ENCODE measurements around the gene TLE3. TPM values are rescaled to one million over a fixed set of nuclear protein-coding genes. Genes with fewer than 3 reads are reported as not detected.
A peak's percentile ranks its signal among the peaks of the same experiment; 100 is the strongest.

TLE3 gene
- total and polyA plus RNA-seq, 2 of the 13 experiments (the other 11 are each of a cell fraction or from before 2014, with no cell fraction given): 11.9 to 13.8 TPM

GRCh38 chr15:70020229-70020628, 77.5 kb downstream of the TLE3 start:
- H3K9me3 ChIP-seq (ENCODE audit: low read length): no peaks in the 10 kb centered on the region
- ChIA-PET CTCF (ENCODE audit: low intra/inter-chr PET ratio, low total read pairs) (no interaction called here), POLR2A (no interaction called here)
- in situ Hi-C loops (cut with HindIII; ENCODE audit: extremely low pct_ligation_motif_present, low pct_unique_long_range_greater_than_20kb): no loop called here
- TF ChIP-seq, protein P1, sequence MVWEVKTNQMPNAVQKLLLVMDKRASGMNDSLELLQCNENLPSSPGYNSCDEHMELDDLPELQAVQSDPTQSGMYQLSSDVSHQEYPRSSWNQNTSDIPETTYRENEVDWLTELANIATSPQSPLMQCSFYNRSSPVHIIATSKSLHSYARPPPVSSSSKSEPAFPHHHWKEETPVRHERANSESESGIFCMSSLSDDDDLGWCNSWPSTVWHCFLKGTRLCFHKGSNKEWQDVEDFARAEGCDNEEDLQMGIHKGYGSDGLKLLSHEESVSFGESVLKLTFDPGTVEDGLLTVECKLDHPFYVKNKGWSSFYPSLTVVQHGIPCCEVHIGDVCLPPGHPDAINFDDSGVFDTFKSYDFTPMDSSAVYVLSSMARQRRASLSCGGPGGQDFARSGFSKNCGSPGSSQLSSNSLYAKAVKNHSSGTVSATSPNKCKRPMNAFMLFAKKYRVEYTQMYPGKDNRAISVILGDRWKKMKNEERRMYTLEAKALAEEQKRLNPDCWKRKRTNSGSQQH (CRISPR knock-in tag; IDR thresholded peaks at IDR 0.05; ENCODE audit: low read depth): no peak
- peak; percentile 53; the same call in 1 of the 2 replicates for TF ChIP-seq ZNF768 (CRISPR knock-in tag; IDR thresholded peaks at IDR 0.05)
- no peak overlapping the region for H3K4me3 ChIP-seq (replicated peaks in 1 of 3; ENCODE audit: insufficient read depth in 1 of 3, low read depth in 2 of 3, low read length in 3 of 3)
- ATAC-seq (no peak), DNase-seq (ENCODE audit: low spot score) (no peak), FAIRE-seq (no peak)
- intact Hi-C loops (cut with micrococcal nuclease; ENCODE audit: unreplicated experiment): no loop called here
- WGBS (ENCODE audit: low lambda C conversion rate): under 1% methylated on average over 5 of the region's 5 CpGs
- peaks cover 6 to 60% of the 10 kb centered on the region in 2 experiments for H3K27me3 ChIP-seq (ENCODE audit: control insufficient read depth in 1 of 2, insufficient read depth in 2 of 2, low read length in 2 of 2)
- H3K4me1 ChIP-seq (ENCODE audit: insufficient read depth, low read length): no peaks in the 10 kb centered on the region
- no peak overlapping the region for H3K9ac ChIP-seq (ENCODE audit: insufficient read depth, low read depth, low read length)
- no peak overlapping the region for H3K4me2 ChIP-seq (ENCODE audit: low read depth, low read length)
- H3K27ac ChIP-seq (ENCODE audit: extremely low read length, insufficient read depth, low read length): no peak overlapping the region
- H4K20me1 ChIP-seq (ENCODE audit: insufficient read depth, low read length): no peaks in the 10 kb centered on the region
- H2AFZ ChIP-seq (ENCODE audit: low read length): no peak overlapping the region
- H3K36me3 ChIP-seq (replicated peaks in 1 of 2; ENCODE audit: control insufficient read depth in 1 of 2, insufficient read depth in 2 of 2, low read length in 2 of 2): no peaks in the 10 kb centered on the region
- H3K79me2 ChIP-seq (ENCODE audit: insufficient read depth, low read length): no peaks in the 10 kb centered on the region
- no TSS peak for BruUV-seq (replicated peaks)

DNA sequence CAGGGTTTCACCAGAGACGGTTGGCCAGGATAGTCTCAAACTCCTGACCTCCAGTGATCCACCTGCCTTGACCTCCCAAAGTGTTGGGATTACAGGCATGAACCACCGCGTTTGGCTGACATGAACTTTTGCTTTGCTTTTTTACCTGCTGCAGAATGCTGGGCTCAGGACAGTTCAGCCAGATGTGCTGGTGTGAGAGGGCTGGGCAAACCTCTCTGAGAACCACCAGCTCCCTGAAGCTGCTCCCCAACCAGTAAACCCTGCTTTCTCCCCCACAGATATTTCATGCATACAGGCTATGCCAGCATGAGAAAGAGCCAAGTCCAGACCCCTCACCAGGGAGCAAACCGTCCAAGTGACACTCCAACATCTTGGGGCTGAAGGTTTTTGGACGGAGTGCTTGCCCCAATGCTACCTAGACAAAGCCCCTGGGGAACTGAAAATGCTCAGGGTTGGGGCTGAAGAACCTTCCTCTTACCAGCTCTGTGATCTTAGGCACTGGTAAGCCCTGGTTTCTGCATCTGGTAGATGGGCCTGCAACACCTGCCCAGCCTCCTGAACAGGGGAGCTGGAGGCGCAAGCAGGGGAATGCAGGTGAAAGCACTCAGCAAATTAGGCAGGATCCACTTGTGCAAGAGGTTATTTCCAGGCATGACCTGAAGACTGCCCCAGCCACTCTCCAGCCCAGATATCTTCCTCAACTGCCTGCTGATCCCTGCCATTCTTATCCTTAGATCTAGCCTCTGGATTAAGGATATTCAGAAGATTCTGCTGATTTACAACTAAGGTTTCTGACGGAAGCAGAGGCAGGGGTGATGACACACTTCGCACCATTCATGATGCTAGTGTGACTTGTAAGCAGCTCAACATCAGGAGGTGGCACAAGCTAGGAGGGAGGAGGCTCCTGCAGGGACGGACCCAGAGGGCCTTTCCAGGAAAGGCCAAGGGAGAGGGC, 78.8 kb downstream of the TLE3 start:
- ATAC-seq: no peak
- in situ Hi-C loops (cut with HindIII; ENCODE audit: extremely low pct_ligation_motif_present, low pct_unique_long_range_greater_than_20kb): no loop called here
- no TSS peak for BruUV-seq (replicated peaks)
- no peak for FAIRE-seq
- H3K4me3 ChIP-seq (replicated peaks in 1 of 3; ENCODE audit: insufficient read depth in 1 of 3, low read depth in 2 of 3, low read length in 3 of 3): no peak overlapping the region
- H4K20me1 ChIP-seq (ENCODE audit: insufficient read depth, low read length): no peaks in the 10 kb centered on the region
- ChIA-PET POLR2A (no interaction called here), CTCF (ENCODE audit: low intra/inter-chr PET ratio, low total read pairs) (no interaction called here)
- H3K27me3 ChIP-seq (ENCODE audit: control insufficient read depth in 1 of 2, insufficient read depth in 2 of 2, low read length in 2 of 2): peaks cover 9 to 61% of the 10 kb centered on the region in 2 experiments
- H3K27ac ChIP-seq (ENCODE audit: extremely low read length, insufficient read depth, low read length): no peak overlapping the region
- no peak for DNase-seq (ENCODE audit: low spot score)
- H3K79me2 ChIP-seq (ENCODE audit: insufficient read depth, low read length): no peaks in the 10 kb centered on the region
- no peaks in the 10 kb centered on the region for H3K36me3 ChIP-seq (replicated peaks in 1 of 2; ENCODE audit: control insufficient read depth in 1 of 2, insufficient read depth in 2 of 2, low read length in 2 of 2)
- 7% methylated on average over 7 of the region's 9 CpGs for WGBS (ENCODE audit: low lambda C conversion rate)
- intact Hi-C loops (cut with micrococcal nuclease; ENCODE audit: unreplicated experiment): no loop called here
- no peaks in the 10 kb centered on the region for H3K9me3 ChIP-seq (ENCODE audit: low read length)
- H3K9ac ChIP-seq (ENCODE audit: insufficient read depth, low read depth, low read length): no peak overlapping the region
- H3K4me2 ChIP-seq (ENCODE audit: low read depth, low read length): no peak overlapping the region
- H2AFZ ChIP-seq (ENCODE audit: low read length): no peak overlapping the region
- no peaks in the 10 kb centered on the region for H3K4me1 ChIP-seq (ENCODE audit: insufficient read depth, low read length)
- TF ChIP-seq, protein P2, sequence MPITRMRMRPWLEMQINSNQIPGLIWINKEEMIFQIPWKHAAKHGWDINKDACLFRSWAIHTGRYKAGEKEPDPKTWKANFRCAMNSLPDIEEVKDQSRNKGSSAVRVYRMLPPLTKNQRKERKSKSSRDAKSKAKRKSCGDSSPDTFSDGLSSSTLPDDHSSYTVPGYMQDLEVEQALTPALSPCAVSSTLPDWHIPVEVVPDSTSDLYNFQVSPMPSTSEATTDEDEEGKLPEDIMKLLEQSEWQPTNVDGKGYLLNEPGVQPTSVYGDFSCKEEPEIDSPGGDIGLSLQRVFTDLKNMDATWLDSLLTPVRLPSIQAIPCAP (CRISPR knock-in tag; IDR thresholded peaks at IDR 0.05; ENCODE audit: low read depth): no peak
- TF ChIP-seq ZNF781 (CRISPR knock-in tag; IDR thresholded peaks at IDR 0.05; ENCODE audit: borderline replicate concordance, not compliant biosample characterization) (no peak), SRY (CRISPR knock-in tag; IDR thresholded peaks at IDR 0.05) (no peak), ZSCAN31 (CRISPR knock-in tag; IDR thresholded peaks at IDR 0.05; ENCODE audit: low read depth) (no peak), ISX (CRISPR knock-in tag; conservative IDR thresholded peaks at IDR 0.05) (no peak), CBFB (CRISPR knock-in tag; IDR thresholded peaks at IDR 0.05) (no peak), ATM (IDR thresholded peaks at IDR 0.05; ENCODE audit: borderline replicate concordance) (no peak), ZNF747 (CRISPR knock-in tag; IDR thresholded peaks at IDR 0.05; ENCODE audit: borderline replicate concordance) (no peak), THAP9 (CRISPR knock-in tag; IDR thresholded peaks at IDR 0.05; ENCODE audit: borderline replicate concordance) (no peak)
